A673 (cell line): ENCODE data around the gene CPE. TPM values are rescaled to one million over a fixed set of nuclear protein-coding genes. Genes with fewer than 3 reads are reported as not detected.

ENCODE experiments used
- BruUV-seq: library from RNA; stranded (reverse); fragments of 400-500 nt; replicated peaks from 2 replicates; lab custom pipeline; 2021; lab: Mats Ljungman, UMichigan
- CTCF ChIA-PET: fragments of 300-600 bp; sonication (Branson Sonifier 250); formaldehyde crosslinking; loops from one replicate; lab custom pipeline; 2022; ENCODE audit warnings: antibody characterized with exemption; lab: Charles Lee
- POLR2A ChIA-PET: fragments of 300-600 bp; sonication (Branson Sonifier 250); formaldehyde crosslinking; loops from one replicate; lab custom pipeline; 2022; ENCODE audit warnings: antibody characterized with exemption; ENCODE audit not compliant: low non-redundant PET; lab: Charles Lee
- DNase-seq: peaks from one replicate; pipeline ENCODE4 v3.0.0-alpha.2; 2015; ENCODE audit warnings: low spot score
- H3K27ac ChIP-seq: fragments of 200-600 bp; sonication (generic); 2 replicates; pipeline ENCODE4 v1.5.1; 2016; ENCODE audit warnings: mixed run types, low read depth, mild to moderate bottlenecking, mixed read lengths, antibody characterized with exemption, low read length; ENCODE audit not compliant: poor library complexity, severe bottlenecking
- H3K27me3 ChIP-seq: fragments of 200-600 bp; sonication (generic); replicated peaks from 2 replicates; pipeline ENCODE4 v1.6.1; 2017; ENCODE audit warnings: mixed run types, low read depth, mild to moderate bottlenecking, mixed read lengths, antibody characterized with exemption, low read length; ENCODE audit not compliant: insufficient read depth, poor library complexity
- H3K36me3 ChIP-seq: fragments of 200-600 bp; sonication (generic); 2 replicates; pipeline ENCODE4 v1.6.1; 2016; ENCODE audit warnings: mixed run types, mild to moderate bottlenecking, mixed read lengths, antibody characterized with exemption, low read length; ENCODE audit not compliant: insufficient read depth, poor library complexity, severe bottlenecking
- H3K4me1 ChIP-seq: fragments of 200-600 bp; sonication (generic); 2 replicates; pipeline ENCODE4 v1.6.1; 2017; ENCODE audit warnings: mixed run types, mild to moderate bottlenecking, mixed read lengths, antibody characterized with exemption, low read length; ENCODE audit not compliant: insufficient read depth, poor library complexity, severe bottlenecking
- H3K4me3 ChIP-seq: fragments of 200-600 bp; sonication (generic); 2 replicates; pipeline ENCODE4 v1.5.1; 2016; ENCODE audit warnings: low read depth, mixed run types, mild to moderate bottlenecking, mixed read lengths, low read length; ENCODE audit not compliant: poor library complexity, severe bottlenecking
- H3K9me3 ChIP-seq: fragments of 200-600 bp; sonication (generic); 2 replicates; pipeline ENCODE4 v1.6.1; 2016; ENCODE audit warnings: mixed run types, low read depth, mild to moderate bottlenecking, mixed read lengths, antibody characterized with exemption, low read length; ENCODE audit not compliant: poor library complexity, severe bottlenecking
- EZH2 ChIP-seq: fragments of 200-600 bp; sonication (generic); IDR thresholded peaks from 2 replicates; pipeline ENCODE4 v1.6.1; 2017; ENCODE audit warnings: borderline replicate concordance, low read depth, mild to moderate bottlenecking, mixed read lengths, antibody characterized with exemption, low read length; ENCODE audit not compliant: poor library complexity, severe bottlenecking
- intact Hi-C: fragments of 100-400 bp; cut with micrococcal nuclease; formaldehyde crosslinking; loops from one replicate; pipeline ENCODE4 v1.10.0; 2022; ENCODE audit not compliant: unreplicated experiment
- total RNA-seq: library from RNA; stranded (reverse); gene quantifications from 2 replicates; pipeline ENCODE4 v1.2.3, GENCODE V29; 2021
- TF ChIP-seq, protein P1 (sequence below): fragments of 300-800, 200-600 bp; sonication (generic); conservative IDR thresholded peaks from 2 replicates; pipeline ENCODE4 v1.5.1; 2017; ENCODE audit warnings: low read depth, mild to moderate bottlenecking, antibody characterized with exemption, low read length, moderate library complexity, mixed read lengths

Gene CPE
- total RNA-seq, 1 experiment from 2014 or later = 27.2 TPM

- TF ChIP-seq, protein P1, sequence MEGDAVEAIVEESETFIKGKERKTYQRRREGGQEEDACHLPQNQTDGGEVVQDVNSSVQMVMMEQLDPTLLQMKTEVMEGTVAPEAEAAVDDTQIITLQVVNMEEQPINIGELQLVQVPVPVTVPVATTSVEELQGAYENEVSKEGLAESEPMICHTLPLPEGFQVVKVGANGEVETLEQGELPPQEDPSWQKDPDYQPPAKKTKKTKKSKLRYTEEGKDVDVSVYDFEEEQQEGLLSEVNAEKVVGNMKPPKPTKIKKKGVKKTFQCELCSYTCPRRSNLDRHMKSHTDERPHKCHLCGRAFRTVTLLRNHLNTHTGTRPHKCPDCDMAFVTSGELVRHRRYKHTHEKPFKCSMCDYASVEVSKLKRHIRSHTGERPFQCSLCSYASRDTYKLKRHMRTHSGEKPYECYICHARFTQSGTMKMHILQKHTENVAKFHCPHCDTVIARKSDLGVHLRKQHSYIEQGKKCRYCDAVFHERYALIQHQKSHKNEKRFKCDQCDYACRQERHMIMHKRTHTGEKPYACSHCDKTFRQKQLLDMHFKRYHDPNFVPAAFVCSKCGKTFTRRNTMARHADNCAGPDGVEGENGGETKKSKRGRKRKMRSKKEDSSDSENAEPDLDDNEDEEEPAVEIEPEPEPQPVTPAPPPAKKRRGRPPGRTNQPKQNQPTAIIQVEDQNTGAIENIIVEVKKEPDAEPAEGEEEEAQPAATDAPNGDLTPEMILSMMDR = no peak
- no peak for TF ChIP-seq EZH2
- DNase-seq = no peak
- Histone ChIP-seq H3K9me3 (no peaks in the 10 kb centered on the region), H3K4me1 (peaks cover 13% of the 10 kb centered on the region), H3K27me3 (no peaks in the 10 kb centered on the region), H3K36me3 (no peaks in the 10 kb centered on the region), H3K27ac (no peak overlapping the region), H3K4me3 (peak overlapping the region; percentile 64)
- intact Hi-C loops = loop anchor here (5.0 kb wide), 1 partner anchor 84 kb away; no protein-coding TSS in a partner anchor
- CTCF ChIA-PET = no interaction called here
- BruUV-seq = no TSS peak
- POLR2A ChIA-PET = no interaction called here
Measured at GRCh38 chr4:165378398-165378744, 437 bp upstream of the CPE start.

- ChIA-PET CTCF (no interaction called here), POLR2A (no interaction called here)
- no peak for DNase-seq
- intact Hi-C loops = loop anchor here (5.0 kb wide), 1 partner anchor 83 kb away; no protein-coding TSS in a partner anchor
- Histone ChIP-seq H3K4me3 (peak overlapping the region; percentile 64), H3K4me1 (peaks cover 26% of the 10 kb centered on the region), H3K27me3 (no peaks in the 10 kb centered on the region), H3K9me3 (no peaks in the 10 kb centered on the region), H3K27ac (no peak overlapping the region), H3K36me3 (no peaks in the 10 kb centered on the region)
- no TSS peak for BruUV-seq
- TF ChIP-seq, protein P1 = no peak
- TF ChIP-seq EZH2 = no peak
Measured at GRCh38 chr4:165379678-165380064, 863 bp downstream of the CPE start.

DNA sequence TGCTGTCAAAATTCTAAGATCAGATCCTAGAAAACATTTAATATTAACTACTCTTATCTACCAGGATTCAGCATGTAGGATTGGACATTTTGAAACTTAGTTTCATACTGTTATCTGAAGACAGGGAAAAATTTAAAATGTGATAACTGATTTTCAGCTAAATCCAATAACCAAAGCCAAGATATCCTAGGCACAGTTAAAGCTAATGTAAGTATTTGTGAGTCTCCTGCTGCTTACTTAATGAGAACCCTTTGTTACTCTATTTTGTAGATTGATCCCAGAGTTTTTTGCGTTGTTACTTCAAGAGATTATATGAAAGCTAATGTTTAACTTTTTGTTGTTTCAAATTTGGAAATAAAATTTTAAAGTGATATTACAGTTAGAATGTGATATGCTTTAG lies 2.0 kb downstream of the CPE start:
- Histone ChIP-seq H3K9me3 (no peaks in the 10 kb centered on the region), H3K4me1 (peaks cover 32% of the 10 kb centered on the region), H3K4me3 (no peak overlapping the region), H3K27me3 (no peaks in the 10 kb centered on the region), H3K36me3 (no peaks in the 10 kb centered on the region), H3K27ac (no peak overlapping the region)
- BruUV-seq = no TSS peak
- intact Hi-C loops = no loop called here
- DNase-seq = no peak
- TF ChIP-seq, protein P1 = no peak
- TF ChIP-seq EZH2 = no peak
- ChIA-PET POLR2A (no interaction called here), CTCF (no interaction called here)
